Measurements from ENCODE around the gene KRTAP10-12.

Gene KRTAP10-12

GRCh38 chr21:44697811-44698734 lies 1.1 kb downstream of the KRTAP10-12 start:
- no peak for DNase-seq (ENCODE audit: low read depth in 2 of 2)

GRCh38 chr21:44699502-44700001 lies 2.6 kb downstream of the KRTAP10-12 start:
- DNase-seq (ENCODE audit: low read depth in 2 of 2): no peak

GRCh38 chr21:44700101-44701022 lies 3.4 kb downstream of the KRTAP10-12 start:
- DNase-seq (ENCODE audit: low read depth in 2 of 2): no peak

GRCh38 chr21:44701023-44701400 lies 4.0 kb downstream of the KRTAP10-12 start:
- DNase-seq (ENCODE audit: low read depth in 2 of 2): no peak

- no peak for DNase-seq (ENCODE audit: low read depth in 2 of 2)
Measured at GRCh38 chr21:44701541-44701940, 4.6 kb downstream of the KRTAP10-12 start.

GRCh38 chr21:44702111-44702972 lies 5.4 kb downstream of the KRTAP10-12 start:
- DNase-seq (ENCODE audit: low read depth in 2 of 2): no peak

- DNase-seq (ENCODE audit: low read depth in 2 of 2): no peak
Measured at GRCh38 chr21:44702973-44703730, 6.2 kb downstream of the KRTAP10-12 start.

- DNase-seq (ENCODE audit: low read depth in 2 of 2): no peak
Measured at GRCh38 chr21:44703731-44704635, 7.0 kb downstream of the KRTAP10-12 start.

- no peak for DNase-seq (ENCODE audit: low read depth in 2 of 2)
Measured at GRCh38 chr21:44704636-44705001, 7.6 kb downstream of the KRTAP10-12 start.

- no peak for DNase-seq (ENCODE audit: low read depth in 2 of 2)
Measured at GRCh38 chr21:44706026-44706705, 9.2 kb downstream of the KRTAP10-12 start.

GRCh38 chr21:44706706-44707581 lies 10.0 kb downstream of the KRTAP10-12 start:
- no peak for DNase-seq (ENCODE audit: low read depth in 2 of 2)

GRCh38 chr21:44708213-44708865 lies 11.4 kb downstream of the KRTAP10-12 start:
- DNase-seq (ENCODE audit: low read depth in 2 of 2): no peak

GRCh38 chr21:44708866-44709425 lies 12.0 kb downstream of the KRTAP10-12 start:
- DNase-seq (ENCODE audit: low read depth in 2 of 2): no peak

GRCh38 chr21:44709426-44710293 lies 12.7 kb downstream of the KRTAP10-12 start:
- DNase-seq (ENCODE audit: low read depth in 2 of 2): no peak

GRCh38 chr21:44710294-44710665 lies 13.3 kb downstream of the KRTAP10-12 start:
- no peak for DNase-seq (ENCODE audit: low read depth in 2 of 2)

GRCh38 chr21:44710756-44711326 lies 13.9 kb downstream of the KRTAP10-12 start:
- no peak for DNase-seq (ENCODE audit: low read depth in 2 of 2)
